Prostate gland (tissue), 2 donors: ENCODE data around the gene PERCC1.

Experiments
- POLR2AphosphoS5 ChIP-seq: sonication (generic); formaldehyde crosslinking; IDR thresholded peaks from one replicate; pipeline ENCODE4 v1.6.1; 2017; ENCODE audit warnings: antibody characterized with exemption
- TF ChIP-seq, protein P1 (sequence below), 4 experiments: fragments of 200-600 bp in 2 of 4; fragments of 450-650 bp in 2 of 4; sonication (generic) in 2 of 4; IDR thresholded peaks; 1 replicate in 3 of 4; 2 replicates in 1 of 4; pipeline ENCODE4 v1.5.1; 2016 to 2019; ENCODE audit warnings: antibody characterized with exemption in 4 of 4, mild to moderate bottlenecking in 2 of 4, moderate library complexity in 2 of 4

DNA sequence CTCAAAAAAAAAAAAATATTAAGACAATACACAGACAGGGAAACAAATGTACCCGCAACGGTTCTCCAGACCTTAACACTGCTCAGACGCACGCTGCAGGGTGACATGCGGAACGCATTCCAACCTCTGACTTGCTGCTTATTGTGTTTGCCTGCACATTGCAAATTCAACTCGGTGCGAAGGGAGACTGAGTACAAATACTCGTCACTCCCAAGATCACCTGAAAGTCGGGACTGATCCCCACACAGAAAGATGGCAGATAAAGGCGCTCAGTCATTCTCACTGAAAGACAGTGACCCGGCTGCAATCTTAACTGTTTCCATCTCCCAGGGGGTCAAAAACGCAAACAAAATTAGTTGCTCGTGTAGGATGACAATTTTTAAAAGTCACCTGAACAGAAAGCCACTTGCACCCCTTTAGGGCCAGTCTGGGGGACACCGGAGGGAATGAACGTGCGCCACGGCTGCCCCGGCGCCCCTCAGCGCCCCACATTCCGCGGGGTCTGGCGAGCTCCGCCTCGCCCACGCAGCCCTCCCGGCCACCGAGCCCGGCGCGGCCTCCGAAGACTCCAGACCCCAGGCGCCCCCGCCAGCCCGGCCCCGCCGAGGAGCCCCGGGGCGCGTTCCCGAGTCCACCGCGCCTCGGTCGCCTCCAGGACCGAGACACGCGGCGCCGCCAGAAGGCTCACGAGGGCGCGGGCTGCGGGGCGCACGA is 43.4 kb downstream of the PERCC1 start:
- TF ChIP-seq, protein P1, sequence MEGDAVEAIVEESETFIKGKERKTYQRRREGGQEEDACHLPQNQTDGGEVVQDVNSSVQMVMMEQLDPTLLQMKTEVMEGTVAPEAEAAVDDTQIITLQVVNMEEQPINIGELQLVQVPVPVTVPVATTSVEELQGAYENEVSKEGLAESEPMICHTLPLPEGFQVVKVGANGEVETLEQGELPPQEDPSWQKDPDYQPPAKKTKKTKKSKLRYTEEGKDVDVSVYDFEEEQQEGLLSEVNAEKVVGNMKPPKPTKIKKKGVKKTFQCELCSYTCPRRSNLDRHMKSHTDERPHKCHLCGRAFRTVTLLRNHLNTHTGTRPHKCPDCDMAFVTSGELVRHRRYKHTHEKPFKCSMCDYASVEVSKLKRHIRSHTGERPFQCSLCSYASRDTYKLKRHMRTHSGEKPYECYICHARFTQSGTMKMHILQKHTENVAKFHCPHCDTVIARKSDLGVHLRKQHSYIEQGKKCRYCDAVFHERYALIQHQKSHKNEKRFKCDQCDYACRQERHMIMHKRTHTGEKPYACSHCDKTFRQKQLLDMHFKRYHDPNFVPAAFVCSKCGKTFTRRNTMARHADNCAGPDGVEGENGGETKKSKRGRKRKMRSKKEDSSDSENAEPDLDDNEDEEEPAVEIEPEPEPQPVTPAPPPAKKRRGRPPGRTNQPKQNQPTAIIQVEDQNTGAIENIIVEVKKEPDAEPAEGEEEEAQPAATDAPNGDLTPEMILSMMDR (IDR thresholded peaks at IDR 0.05) = no peak
- no peak for TF ChIP-seq POLR2AphosphoS5
